ENCODE measurements around the gene SYNPO2.
"Not testable (repeated sequence)": the region's sequence is repeated elsewhere in the genome, so short reads cannot be mapped to it uniquely, and the experiment has no call there.

Gene SYNPO2

GRCh38 chr4:118974758-118975157 is 86.1 kb downstream of the SYNPO2 start:
- TF ChIP-seq CTCF (conservative IDR thresholded peaks at IDR 0.05; ENCODE audit: low read length) (no peak), EZH2phosphoT487 (IDR thresholded peaks at IDR 0.05; ENCODE audit: borderline replicate concordance) (no peak)
- no peaks in the 10 kb centered on the region for H3F3A ChIP-seq (ENCODE audit: low read depth)
- H3K9me2 ChIP-seq (replicated peaks; ENCODE audit: low read depth, low read length), result no peaks in the 10 kb centered on the region
- H3K4me1 ChIP-seq (ENCODE audit: insufficient read depth, low read length, poor library complexity, severe bottlenecking), result no peaks in the 10 kb centered on the region
- H3K27me3 ChIP-seq (ENCODE audit: insufficient read depth, low read length, poor library complexity, severe bottlenecking), result no peaks in the 10 kb centered on the region
- no peaks in the 10 kb centered on the region for H3K36me3 ChIP-seq (ENCODE audit: insufficient read depth, low read length)
- H3K9ac ChIP-seq (ENCODE audit: low read depth, low read length, poor library complexity, severe bottlenecking), result no peak overlapping the region
- no peak overlapping the region for H3K4me2 ChIP-seq (ENCODE audit: low read depth, low read length, poor library complexity, severe bottlenecking)
- no peaks in the 10 kb centered on the region for H3K9me3 ChIP-seq (ENCODE audit: insufficient read depth, low read depth, low read length)
- no peaks in the 10 kb centered on the region for H4K20me1 ChIP-seq (ENCODE audit: insufficient read depth, low read length, poor library complexity, severe bottlenecking)
- H3K79me2 ChIP-seq (ENCODE audit: insufficient read depth, low read length), result no peaks in the 10 kb centered on the region
- H3K4me3 ChIP-seq (ENCODE audit: low read length, poor library complexity, severe bottlenecking), result no peak overlapping the region
- no peak overlapping the region for H2AFZ ChIP-seq (ENCODE audit: low read length)

- no peaks in the 10 kb centered on the region for H4K20me1 ChIP-seq (ENCODE audit: insufficient read depth, low read length, poor library complexity, severe bottlenecking)
- TF ChIP-seq EZH2phosphoT487 (IDR thresholded peaks at IDR 0.05; ENCODE audit: borderline replicate concordance) (no peak), CTCF (conservative IDR thresholded peaks at IDR 0.05; ENCODE audit: low read length) (no peak)
- no peaks in the 10 kb centered on the region for H3K79me2 ChIP-seq (ENCODE audit: insufficient read depth, low read length)
These were observed 87.0 kb downstream of the SYNPO2 start for GRCh38 chr4:118975449-118976192.

GRCh38 chr4:118976193-118976560 is 87.5 kb downstream of the SYNPO2 start:
- not testable (repeated sequence) for H3K79me2 ChIP-seq (ENCODE audit: insufficient read depth, low read length); H3K9me2 ChIP-seq (replicated peaks; ENCODE audit: low read depth, low read length); H3K4me2 ChIP-seq (ENCODE audit: low read depth, low read length, poor library complexity, severe bottlenecking); H3K4me3 ChIP-seq (ENCODE audit: low read length, poor library complexity, severe bottlenecking); H2AFZ ChIP-seq (ENCODE audit: low read length); H3K9me3 ChIP-seq (ENCODE audit: insufficient read depth, low read depth, low read length); H3K4me1 ChIP-seq (ENCODE audit: insufficient read depth, low read length, poor library complexity, severe bottlenecking); H3K9ac ChIP-seq (ENCODE audit: low read depth, low read length, poor library complexity, severe bottlenecking); H3K36me3 ChIP-seq (ENCODE audit: insufficient read depth, low read length); H4K20me1 ChIP-seq (ENCODE audit: insufficient read depth, low read length, poor library complexity, severe bottlenecking); H3F3A ChIP-seq (ENCODE audit: low read depth); H3K27me3 ChIP-seq (ENCODE audit: insufficient read depth, low read length, poor library complexity, severe bottlenecking)

More at GRCh38 chr4:118975449-118976192, 87.0 kb downstream of the SYNPO2 start:
- Histone ChIP-seq H3K4me1 (ENCODE audit: insufficient read depth, low read length, poor library complexity, severe bottlenecking) (no peaks in the 10 kb centered on the region), H3F3A (ENCODE audit: low read depth) (no peaks in the 10 kb centered on the region), H3K9me3 (ENCODE audit: insufficient read depth, low read depth, low read length) (no peaks in the 10 kb centered on the region), H3K36me3 (ENCODE audit: insufficient read depth, low read length) (no peaks in the 10 kb centered on the region), H3K4me2 (ENCODE audit: low read depth, low read length, poor library complexity, severe bottlenecking) (no peak overlapping the region), H3K9ac (ENCODE audit: low read depth, low read length, poor library complexity, severe bottlenecking) (no peak overlapping the region), H3K9me2 (replicated peaks; ENCODE audit: low read depth, low read length) (no peaks in the 10 kb centered on the region), H3K27me3 (ENCODE audit: insufficient read depth, low read length, poor library complexity, severe bottlenecking) (no peaks in the 10 kb centered on the region), H3K4me3 (ENCODE audit: low read length, poor library complexity, severe bottlenecking) (no peak overlapping the region), H2AFZ (ENCODE audit: low read length) (no peak overlapping the region)

GRCh38 chr4:118977100-118977499 is 88.4 kb downstream of the SYNPO2 start:
- not testable (repeated sequence) for H3F3A ChIP-seq (ENCODE audit: low read depth); H2AFZ ChIP-seq (ENCODE audit: low read length); H3K9ac ChIP-seq (ENCODE audit: low read depth, low read length, poor library complexity, severe bottlenecking); H3K9me2 ChIP-seq (replicated peaks; ENCODE audit: low read depth, low read length); H3K4me3 ChIP-seq (ENCODE audit: low read length, poor library complexity, severe bottlenecking); H3K9me3 ChIP-seq (ENCODE audit: insufficient read depth, low read depth, low read length); H3K36me3 ChIP-seq (ENCODE audit: insufficient read depth, low read length); H3K79me2 ChIP-seq (ENCODE audit: insufficient read depth, low read length); H3K4me2 ChIP-seq (ENCODE audit: low read depth, low read length, poor library complexity, severe bottlenecking); H3K4me1 ChIP-seq (ENCODE audit: insufficient read depth, low read length, poor library complexity, severe bottlenecking); H3K27me3 ChIP-seq (ENCODE audit: insufficient read depth, low read length, poor library complexity, severe bottlenecking); H4K20me1 ChIP-seq (ENCODE audit: insufficient read depth, low read length, poor library complexity, severe bottlenecking)

All from Loucy (cell line).